GM19438 (cell line): ENCODE data around the gene MICU1.
"Not testable (repeated sequence)": the region's sequence is repeated elsewhere in the genome, so short reads cannot be mapped to it uniquely, and the experiment has no call there.

Source experiments
- ATAC-seq: cut with Tn5 transposase; IDR thresholded peaks from one replicate; pipeline ENCODE4 v1.9.1; 2021; ENCODE audit warnings: low read depth; ENCODE audit not compliant: unreplicated experiment

MICU1 gene

GRCh38 chr10:72509206-72509799, 116.6 kb downstream of the MICU1 start:
- no peak for ATAC-seq

GRCh38 chr10:72508033-72508432, 117.8 kb downstream of the MICU1 start:
- ATAC-seq, result no peak

GRCh38 chr10:72506474-72506873, 119.4 kb downstream of the MICU1 start:
- no peak for ATAC-seq

GRCh38 chr10:72505435-72505834, 120.4 kb downstream of the MICU1 start:
- ATAC-seq, result no peak

- no peak for ATAC-seq
Observed at GRCh38 chr10:72503694-72504438, 122.0 kb downstream of the MICU1 start.

- ATAC-seq, result no peak
Observed at GRCh38 chr10:72503241-72503640, 122.6 kb downstream of the MICU1 start.

GRCh38 chr10:72502581-72502980, 123.3 kb downstream of the MICU1 start:
- no peak for ATAC-seq

GRCh38 chr10:72499701-72500100, 126.2 kb downstream of the MICU1 start:
- no peak for ATAC-seq

GRCh38 chr10:72490951-72491350, 134.9 kb downstream of the MICU1 start:
- ATAC-seq, result no peak

GRCh38 chr10:72487521-72487920, 138.4 kb downstream of the MICU1 start:
- ATAC-seq, result no peak

GRCh38 chr10:72487116-72487515, 138.8 kb downstream of the MICU1 start:
- ATAC-seq, result no peak

GRCh38 chr10:72485701-72486100, 140.2 kb downstream of the MICU1 start:
- ATAC-seq, result no peak

- ATAC-seq, result no peak
Observed at GRCh38 chr10:72484521-72484920, 141.4 kb downstream of the MICU1 start.

- no peak for ATAC-seq
Observed at GRCh38 chr10:72483471-72483870, 142.4 kb downstream of the MICU1 start.

GRCh38 chr10:72480861-72481260, 145.0 kb downstream of the MICU1 start:
- ATAC-seq, result no peak

- ATAC-seq, result no peak
Observed at GRCh38 chr10:72477463-72477862, 148.4 kb downstream of the MICU1 start.

GRCh38 chr10:72472306-72472705, 153.6 kb downstream of the MICU1 start:
- no peak for ATAC-seq

- ATAC-seq, result no peak
Observed at GRCh38 chr10:72470666-72471065, 155.2 kb downstream of the MICU1 start.

GRCh38 chr10:72467064-72467463, 158.8 kb downstream of the MICU1 start:
- not testable (repeated sequence) for ATAC-seq

- no peak for ATAC-seq
Observed at GRCh38 chr10:72466018-72466417, 159.9 kb downstream of the MICU1 start.

- no peak for ATAC-seq
Observed at GRCh38 chr10:72464438-72464837, 161.4 kb downstream of the MICU1 start.

GRCh38 chr10:72462261-72462660, 163.6 kb downstream of the MICU1 start:
- ATAC-seq, result no peak
